SK-N-SH (cell line): ENCODE data around the gene CLEC19A. TPM values are rescaled to one million over a fixed set of nuclear protein-coding genes. Genes with fewer than 3 reads are reported as not detected.

Experiments used
- CTCF ChIA-PET: fragments of 300-600, 350-600 bp; formaldehyde crosslinking; extraction: SDS; loops from one replicate; lab custom pipeline; 2021; lab: Yijun Ruan, JAX
- POLR2A ChIA-PET: fragments of 350-600 bp; sonication (Branson Sonifier 250); formaldehyde crosslinking; extraction: SDS; loops from one replicate; lab custom pipeline; 2020; ENCODE audit warnings: antibody characterized with exemption, inconsistent platforms; lab: Yijun Ruan, JAX
- DNase-seq: peaks from one replicate; pipeline ENCODE4 v3.0.0; 2012
- H2AFZ ChIP-seq: fragments of 200-600 bp; sonication (generic); 2 replicates; pipeline ENCODE4 v1.8.1; 2016; ENCODE audit warnings: antibody characterized with exemption, mild to moderate bottlenecking, low read depth
- H3F3A ChIP-seq: fragments of 200-600 bp; sonication (generic); replicated peaks from 2 replicates; pipeline ENCODE3; 2016; ENCODE audit warnings: antibody characterized with exemption, mild to moderate bottlenecking; ENCODE audit not compliant: insufficient read depth
- H3K27ac ChIP-seq, 2 experiments: fragments of 200-500 bp in 1 of 2; fragments of 200-600 bp in 1 of 2; sonication (Bioruptor generic) in 1 of 2; sonication (generic), shearing (Covaris generic) in 1 of 2; 2 replicates each; pipeline versions ENCODE4 v1.5.1 to v1.6.1; 2014 to 2016; ENCODE audit warnings: low read depth in 2 of 2, inconsistent platforms in 1 of 2, low read length in 1 of 2, mild to moderate bottlenecking in 1 of 2, mixed read lengths in 1 of 2
- H3K27me3 ChIP-seq: fragments of 200-600 bp; sonication (generic), shearing (Covaris generic); 2 replicates; pipeline ENCODE4 v1.6.1; 2016; ENCODE audit warnings: mixed run types; ENCODE audit not compliant: insufficient read depth
- H3K36me3 ChIP-seq, 2 experiments: fragments of 200-500 bp in 1 of 2; fragments of 200-600 bp in 1 of 2; sonication (Bioruptor generic) in 1 of 2; sonication (generic) in 1 of 2; replicated peaks in 1 of 2; 2 replicates each; pipeline versions ENCODE3 to v1.5.1; 2014 to 2016; ENCODE audit warnings: low read length in 1 of 2, mild to moderate bottlenecking in 1 of 2; ENCODE audit not compliant: insufficient read depth in 2 of 2, control insufficient read depth in 1 of 2
- H3K4me1 ChIP-seq, 2 experiments: fragments of 200-500 bp in 1 of 2; fragments of 200-600 bp in 1 of 2; sonication (Bioruptor generic) in 1 of 2; sonication (generic), shearing (Covaris generic) in 1 of 2; 2 replicates each; pipeline versions ENCODE4 v1.5.1 to v1.6.1; 2014 to 2016; ENCODE audit warnings: low read depth in 1 of 2, low read length in 1 of 2, mixed run types in 1 of 2; ENCODE audit not compliant: insufficient read depth in 2 of 2, control insufficient read depth in 1 of 2
- H3K4me2 ChIP-seq: fragments of 200-600 bp; sonication (generic), shearing (Covaris generic); 2 replicates; pipeline ENCODE4 v1.6.1; 2017; ENCODE audit warnings: mixed run types
- H3K4me3 ChIP-seq, 2 experiments: fragments of 200-500 bp in 1 of 2; fragments of 200-600 bp in 1 of 2; sonication (Bioruptor generic) in 1 of 2; sonication (generic), shearing (Covaris generic) in 1 of 2; 2 replicates each; pipeline versions ENCODE4 v1.5.1 to v1.8.1; 2014 to 2016; ENCODE audit warnings: low read depth in 2 of 2, inconsistent platforms in 1 of 2, low read length in 1 of 2, mild to moderate bottlenecking in 1 of 2, mixed read lengths in 1 of 2, moderate library complexity in 1 of 2
- H3K79me2 ChIP-seq: fragments of 200-600 bp; sonication (generic); 2 replicates; pipeline ENCODE4 v1.8.1; 2017; ENCODE audit warnings: mild to moderate bottlenecking; ENCODE audit not compliant: insufficient read depth
- H3K9ac ChIP-seq: fragments of 200-600 bp; sonication (generic); 2 replicates; pipeline ENCODE4 v1.6.1; 2017; ENCODE audit warnings: mixed run types
- H3K9me2 ChIP-seq: fragments of 200-600 bp; sonication (generic); 2 replicates; pipeline ENCODE4 v1.6.1; 2017; ENCODE audit warnings: mixed run types
- H3K9me3 ChIP-seq: fragments of 200-600 bp; sonication (generic); 2 replicates; pipeline ENCODE4 v1.6.1; 2017; ENCODE audit warnings: mixed run types, mild to moderate bottlenecking, moderate library complexity
- H4K20me1 ChIP-seq: fragments of 200-600 bp; sonication (generic); 2 replicates; pipeline ENCODE4 v1.6.1; 2017; ENCODE audit warnings: mild to moderate bottlenecking, mixed run types; ENCODE audit not compliant: insufficient read depth
- FOXJ3 ChIP-seq: sonication (generic); formaldehyde crosslinking; IDR thresholded peaks from 2 replicates; pipeline ENCODE4 v1.5.1; 2020; ENCODE audit warnings: mild to moderate bottlenecking, missing genetic modification reagents
- IRF3 ChIP-seq: fragments of 150-350 bp; IDR thresholded peaks from 2 replicates; pipeline ENCODE4 v1.6.1; 2016; ENCODE audit warnings: mild to moderate bottlenecking, low read depth, low read length
- JUND ChIP-seq: IDR thresholded peaks from 2 replicates; pipeline ENCODE4 v1.4.0; 2012
- MEF2A ChIP-seq: IDR thresholded peaks from 2 replicates; pipeline ENCODE4 v1.4.0; 2012; ENCODE audit warnings: low read depth, borderline replicate concordance
- RCOR1 ChIP-seq: fragments of 150-350 bp; IDR thresholded peaks from 2 replicates; pipeline ENCODE4 v1.6.1; 2017; ENCODE audit warnings: antibody characterized with exemption, low read length
- REST ChIP-seq: IDR thresholded peaks from 2 replicates; pipeline ENCODE4 v1.6.1; 2012; ENCODE audit warnings: mild to moderate bottlenecking, low read depth, low read length, moderate library complexity
- SIN3A ChIP-seq: IDR thresholded peaks from 2 replicates; pipeline ENCODE4 v1.6.1; 2012; ENCODE audit warnings: low read depth, mild to moderate bottlenecking, low read length, moderate library complexity, borderline replicate concordance
- USF2 ChIP-seq: fragments of 150-350 bp; IDR thresholded peaks from 2 replicates; pipeline ENCODE4 v1.6.1; 2017; ENCODE audit warnings: antibody characterized with exemption, low read length, low read depth, borderline replicate concordance
- ZBTB33 ChIP-seq: IDR thresholded peaks from 2 replicates; pipeline ENCODE4 v1.4.0; 2012; ENCODE audit warnings: low read depth, borderline replicate concordance
- WGBS: methylation state at CpG from one replicate; pipeline ENCODE4 v1.1.6; 2017; ENCODE audit warnings: low lambda C conversion rate; 5-methylcytosine and 5-hydroxymethylcytosine counted together
- polyA plus RNA-seq, 3 experiments: library from polyadenylated mRNA; depleted of rRNA; stranded (reverse); fragments of >200 nt; gene quantifications; 2 replicates each; pipeline ENCODE4 v1.2.3, GENCODE V29; 2012

The CLEC19A gene
- polyA plus RNA-seq, 1 of the 3 experiments (the other 2 are of a cell fraction): not detected

- no peak for TF ChIP-seq REST
- TF ChIP-seq FOXJ3 (CRISPR knock-in tag): no peak
- TF ChIP-seq USF2: no peak
- no peak for TF ChIP-seq ZBTB33
- TF ChIP-seq MEF2A: no peak
- TF ChIP-seq RCOR1: no peak
Measured at GRCh38 chr16:19305443-19305842, 19.9 kb downstream of the CLEC19A start (continued).

GRCh38 chr16:19307587-19308241 is 22.2 kb downstream of the CLEC19A start:
- Histone ChIP-seq H3K4me3 (no peak overlapping the region), H3K9ac (no peak overlapping the region), H3K9me2 (no peaks in the 10 kb centered on the region), H3K79me2 (no peaks in the 10 kb centered on the region), H3K27me3 (no peaks in the 10 kb centered on the region), H3K27ac (no peak overlapping the region), H2AFZ (no peak overlapping the region), H3F3A (no peaks in the 10 kb centered on the region), H3K4me1 (no peaks in the 10 kb centered on the region)
- 78% methylated on average over 8 of the region's 8 CpGs for WGBS
- POLR2A ChIA-PET: no interaction called here
- no peak for DNase-seq
- TF ChIP-seq JUND (no peak), IRF3 (no peak), SIN3A (no peak), REST (peak; percentile 87)
- TF ChIP-seq, all 33 proteins: peak for 1
- Histone ChIP-seq H3K4me2 (no peak overlapping the region), H4K20me1 (no peaks in the 10 kb centered on the region), H3K9me3 (no peaks in the 10 kb centered on the region), H3K36me3 (no peaks in the 10 kb centered on the region)
- CTCF ChIA-PET: interaction anchor here (0.9 kb wide), 1 partner anchor 128 kb away, joined by 3 read pairs; no protein-coding TSS in a partner anchor
